Measurements from ENCODE around the gene KCNJ5.

GRCh38 chr11:128946648-128947047 is 55.5 kb downstream of the KCNJ5 start:
- no peak for TF ChIP-seq CTCF (IDR thresholded peaks at IDR 0.05)
- TF ChIP-seq POLR2A (IDR thresholded peaks at IDR 0.05): no peak
